Breast epithelium (tissue), 4 donors: ENCODE results near the gene CCDC127. TPM values are rescaled to one million over a fixed set of nuclear protein-coding genes. Genes with fewer than 3 reads are reported as not detected.

Experiments used
- DNase-seq, 2 donors: peaks; one replicate each; pipeline ENCODE4 v3.0.0-alpha.2; 2019; ENCODE audit warnings: low spot score in 2 of 2
- H3K27ac ChIP-seq, 2 donors: fragments of 200-600 bp; sonication (generic) in 1 of 2; one replicate each; pipeline ENCODE4 v1.5.1; 2016 to 2019; ENCODE audit warnings: mild to moderate bottlenecking in 1 of 2
- H3K27me3 ChIP-seq, 2 donors: fragments of 200-600 bp; sonication (generic) in 1 of 2; one replicate each; pipeline versions ENCODE4 v1.5.1 to v1.6.0; 2017 to 2019; ENCODE audit warnings: control low read depth in 1 of 2, mild to moderate bottlenecking in 1 of 2
- H3K36me3 ChIP-seq: fragments of 200-600 bp; one replicate; pipeline ENCODE4 v1.5.1; 2019
- H3K4me1 ChIP-seq, 2 donors: fragments of 200-600 bp; sonication (generic); one replicate each; pipeline ENCODE4 v1.5.1; 2016 to 2019; ENCODE audit warnings: control low read depth in 1 of 2
- H3K4me3 ChIP-seq, 3 donors: fragments of 200-600 bp; sonication (generic); 1 replicate in 2 of 3; 2 replicates in 1 of 3; pipeline ENCODE4 v1.5.1; 2016 to 2019; ENCODE audit warnings: mild to moderate bottlenecking in 3 of 3, moderate library complexity in 2 of 3
- H3K9me3 ChIP-seq, 2 donors: fragments of 200-600 bp; sonication (generic) in 1 of 2; one replicate each; pipeline ENCODE4 v1.5.1; 2016 to 2019; ENCODE audit warnings: control low read depth in 1 of 2
- POLR2A ChIP-seq: fragments of 450-650 bp; IDR thresholded peaks from one replicate; pipeline ENCODE4 v1.6.1; 2016; ENCODE audit warnings: antibody characterized with exemption, mild to moderate bottlenecking, moderate library complexity
- POLR2AphosphoS5 ChIP-seq, 3 donors: sonication (generic); formaldehyde crosslinking; IDR thresholded peaks; one replicate each; pipeline ENCODE4 v1.6.1; 2017; ENCODE audit warnings: antibody characterized with exemption in 3 of 3
- intact Hi-C: fragments of 100-400 bp; cut with DNase I; formaldehyde crosslinking; loops from one replicate; pipeline ENCODE4 v1.15.1; 2023; ENCODE audit warnings: low total_unique reads
- total RNA-seq, 3 donors: library from RNA; depleted of rRNA; stranded (reverse); fragments of >200 nt; gene quantifications; one replicate each; pipeline ENCODE4 v1.1.0, GENCODE V29; 2016
- TF ChIP-seq, protein P1 (sequence below), 3 donors: fragments of 450-650 bp; IDR thresholded peaks; one replicate each; pipeline ENCODE4 v1.5.1; 2016 to 2017; ENCODE audit warnings: antibody characterized with exemption in 3 of 3, mild to moderate bottlenecking in 3 of 3, moderate library complexity in 3 of 3

The CCDC127 gene
- total RNA-seq, 3 donors from 2014 or later, result 5.0 to 5.6 (median 5.3) TPM

- Histone ChIP-seq H3K4me3 (no peak overlapping the region), H3K27ac (no peak overlapping the region), H3K36me3 (no peaks in the 10 kb centered on the region), H3K27me3 (no peaks in the 10 kb centered on the region), H3K4me1 (no peaks in the 10 kb centered on the region), H3K9me3 (no peaks in the 10 kb centered on the region)
- no peak for DNase-seq
- intact Hi-C loops, result no loop called here
- no peak for TF ChIP-seq POLR2AphosphoS5 (IDR thresholded peaks at IDR 0.05)
- TF ChIP-seq, protein P1, sequence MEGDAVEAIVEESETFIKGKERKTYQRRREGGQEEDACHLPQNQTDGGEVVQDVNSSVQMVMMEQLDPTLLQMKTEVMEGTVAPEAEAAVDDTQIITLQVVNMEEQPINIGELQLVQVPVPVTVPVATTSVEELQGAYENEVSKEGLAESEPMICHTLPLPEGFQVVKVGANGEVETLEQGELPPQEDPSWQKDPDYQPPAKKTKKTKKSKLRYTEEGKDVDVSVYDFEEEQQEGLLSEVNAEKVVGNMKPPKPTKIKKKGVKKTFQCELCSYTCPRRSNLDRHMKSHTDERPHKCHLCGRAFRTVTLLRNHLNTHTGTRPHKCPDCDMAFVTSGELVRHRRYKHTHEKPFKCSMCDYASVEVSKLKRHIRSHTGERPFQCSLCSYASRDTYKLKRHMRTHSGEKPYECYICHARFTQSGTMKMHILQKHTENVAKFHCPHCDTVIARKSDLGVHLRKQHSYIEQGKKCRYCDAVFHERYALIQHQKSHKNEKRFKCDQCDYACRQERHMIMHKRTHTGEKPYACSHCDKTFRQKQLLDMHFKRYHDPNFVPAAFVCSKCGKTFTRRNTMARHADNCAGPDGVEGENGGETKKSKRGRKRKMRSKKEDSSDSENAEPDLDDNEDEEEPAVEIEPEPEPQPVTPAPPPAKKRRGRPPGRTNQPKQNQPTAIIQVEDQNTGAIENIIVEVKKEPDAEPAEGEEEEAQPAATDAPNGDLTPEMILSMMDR (IDR thresholded peaks at IDR 0.05), result no peak
- no peak for TF ChIP-seq POLR2A
These were observed 12.8 kb downstream of the CCDC127 start for GRCh38 chr5:204966-205670.

GRCh38 chr5:204462-204861 is 13.5 kb downstream of the CCDC127 start:
- Histone ChIP-seq H3K27ac (no peak overlapping the region), H3K27me3 (no peaks in the 10 kb centered on the region), H3K4me1 (no peaks in the 10 kb centered on the region), H3K4me3 (no peak overlapping the region), H3K36me3 (no peaks in the 10 kb centered on the region), H3K9me3 (no peaks in the 10 kb centered on the region)
- DNase-seq, result no peak
- TF ChIP-seq, protein P1 (IDR thresholded peaks at IDR 0.05), result no peak
- no peak for TF ChIP-seq POLR2AphosphoS5 (IDR thresholded peaks at IDR 0.05)
- no peak for TF ChIP-seq POLR2A
- intact Hi-C loops, result no loop called here

DNA sequence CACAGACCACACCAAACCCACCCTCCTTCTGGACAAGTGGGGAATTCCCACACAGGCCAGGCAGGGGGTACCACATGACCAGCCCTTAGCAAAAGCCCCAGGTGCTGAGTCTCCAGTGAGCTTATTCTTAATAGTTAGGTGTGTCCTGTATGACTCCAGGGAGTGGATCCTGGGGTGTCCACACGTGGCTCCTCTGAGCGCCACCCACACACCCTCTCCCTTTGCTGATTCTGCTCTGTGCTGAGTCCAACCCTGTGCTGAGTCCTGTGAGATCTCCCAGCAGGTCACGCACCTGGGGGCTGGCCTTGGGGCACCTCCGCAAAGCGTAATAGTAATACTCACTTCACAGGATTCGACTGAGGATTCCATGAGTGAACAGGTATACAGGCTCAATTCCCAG is 14.0 kb downstream of the CCDC127 start:
- intact Hi-C loops, result no loop called here
- H3K4me1 ChIP-seq, result no peaks in the 10 kb centered on the region
- no peaks in the 10 kb centered on the region for H3K27me3 ChIP-seq
- DNase-seq, result no peak
- H3K36me3 ChIP-seq, result no peaks in the 10 kb centered on the region
- TF ChIP-seq, protein P1 (IDR thresholded peaks at IDR 0.05), result no peak
- TF ChIP-seq POLR2A (no peak), POLR2AphosphoS5 (IDR thresholded peaks at IDR 0.05) (no peak)
- no peak overlapping the region for H3K27ac ChIP-seq
- H3K9me3 ChIP-seq, result no peaks in the 10 kb centered on the region
- H3K4me3 ChIP-seq, result no peak overlapping the region

DNA sequence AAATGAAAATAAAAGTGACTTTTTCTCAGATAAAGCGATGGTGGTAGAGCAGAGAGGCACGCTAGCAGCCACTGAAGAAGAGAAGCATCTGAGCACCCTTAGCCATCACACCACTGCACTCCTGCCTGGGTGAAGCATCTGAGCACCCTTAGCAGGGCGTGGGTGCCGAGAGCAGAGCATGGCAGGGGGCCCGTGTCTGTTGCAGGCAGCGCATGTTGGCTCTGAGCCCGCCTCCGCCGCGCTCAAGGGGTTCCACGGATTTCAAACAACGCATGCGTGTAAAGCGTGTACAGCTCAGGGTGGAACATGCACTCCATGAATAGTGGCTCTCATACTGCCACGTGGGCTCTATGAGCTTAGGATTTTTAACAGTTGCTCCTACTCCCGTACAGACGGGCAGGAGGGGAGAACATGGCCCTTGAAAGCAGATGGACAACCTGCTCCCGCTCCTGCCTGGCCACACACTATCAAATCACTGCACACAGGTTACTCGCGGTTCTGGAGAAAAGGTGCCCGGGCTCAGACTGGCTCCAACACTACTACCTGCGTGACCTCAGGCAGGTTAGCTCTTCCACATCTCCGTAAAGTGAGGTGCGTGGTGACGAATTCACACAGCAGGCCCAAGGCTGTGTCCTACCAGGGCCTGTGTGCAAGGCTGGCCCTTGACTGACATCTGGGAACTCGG is 14.6 kb downstream of the CCDC127 start:
- H3K27ac ChIP-seq, result no peak overlapping the region
- no peaks in the 10 kb centered on the region for H3K9me3 ChIP-seq
- H3K27me3 ChIP-seq, result no peaks in the 10 kb centered on the region
- intact Hi-C loops, result no loop called here
- H3K36me3 ChIP-seq, result no peaks in the 10 kb centered on the region
- no peaks in the 10 kb centered on the region for H3K4me1 ChIP-seq
- no peak for DNase-seq
- H3K4me3 ChIP-seq, result no peak overlapping the region
- TF ChIP-seq, protein P1 (IDR thresholded peaks at IDR 0.05), result no peak
- TF ChIP-seq POLR2AphosphoS5 (IDR thresholded peaks at IDR 0.05) (no peak), POLR2A (no peak)

DNA sequence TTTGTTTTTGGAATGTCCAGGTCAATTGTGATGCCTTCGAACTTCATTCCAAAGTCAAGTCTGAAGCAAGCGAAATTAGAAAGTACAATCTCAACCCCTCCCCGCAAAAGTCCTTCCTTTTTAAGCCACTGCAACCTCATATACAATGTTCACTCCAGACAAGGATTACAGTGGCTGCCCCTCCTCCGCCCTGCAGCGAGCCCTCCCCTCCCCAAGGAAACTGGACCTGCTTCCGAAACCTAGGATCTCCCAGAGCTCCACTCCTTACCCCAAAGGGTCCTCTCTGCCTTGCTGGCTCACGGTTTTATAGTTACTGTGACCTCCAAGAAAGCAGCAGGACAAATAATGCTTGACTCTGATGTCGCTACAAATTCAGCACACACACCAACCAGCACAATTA is 16.3 kb downstream of the CCDC127 start:
- H3K36me3 ChIP-seq, result no peaks in the 10 kb centered on the region
- TF ChIP-seq, protein P1 (IDR thresholded peaks at IDR 0.05), result no peak
- TF ChIP-seq POLR2A, result no peak
- TF ChIP-seq POLR2AphosphoS5 (IDR thresholded peaks at IDR 0.05), result no peak
- intact Hi-C loops, result no loop called here
- no peak for DNase-seq
- H3K4me1 ChIP-seq, result no peaks in the 10 kb centered on the region
- no peak overlapping the region for H3K4me3 ChIP-seq
- no peak overlapping the region for H3K27ac ChIP-seq
- H3K27me3 ChIP-seq, result no peaks in the 10 kb centered on the region
- H3K9me3 ChIP-seq, result no peaks in the 10 kb centered on the region
